ENCODE data around the gene CHGA.

CHGA gene

GRCh38 chr14:92892589-92892988 lies 30.4 kb upstream of the CHGA start:
- TF ChIP-seq CTCF (IDR thresholded peaks at IDR 0.05; ENCODE audit: low read length, missing control alignments) = no peak
- no peak for DNase-seq (ENCODE audit: low read depth)
- no peak overlapping the region for H3K4me3 ChIP-seq (replicated peaks; ENCODE audit: low read depth, low read length)

GRCh38 chr14:92895352-92895878 lies 27.5 kb upstream of the CHGA start:
- DNase-seq (ENCODE audit: low read depth) = no peak
- no peak for TF ChIP-seq CTCF (IDR thresholded peaks at IDR 0.05; ENCODE audit: low read length, missing control alignments)
- H3K4me3 ChIP-seq (replicated peaks; ENCODE audit: low read depth, low read length) = no peak overlapping the region

- no peak for DNase-seq (ENCODE audit: low read depth)
- H3K4me3 ChIP-seq (replicated peaks; ENCODE audit: low read depth, low read length) = no peak overlapping the region
- TF ChIP-seq CTCF (IDR thresholded peaks at IDR 0.05; ENCODE audit: low read length, missing control alignments) = no peak
Measured at GRCh38 chr14:92897922-92898565, 24.9 kb upstream of the CHGA start.

DNA sequence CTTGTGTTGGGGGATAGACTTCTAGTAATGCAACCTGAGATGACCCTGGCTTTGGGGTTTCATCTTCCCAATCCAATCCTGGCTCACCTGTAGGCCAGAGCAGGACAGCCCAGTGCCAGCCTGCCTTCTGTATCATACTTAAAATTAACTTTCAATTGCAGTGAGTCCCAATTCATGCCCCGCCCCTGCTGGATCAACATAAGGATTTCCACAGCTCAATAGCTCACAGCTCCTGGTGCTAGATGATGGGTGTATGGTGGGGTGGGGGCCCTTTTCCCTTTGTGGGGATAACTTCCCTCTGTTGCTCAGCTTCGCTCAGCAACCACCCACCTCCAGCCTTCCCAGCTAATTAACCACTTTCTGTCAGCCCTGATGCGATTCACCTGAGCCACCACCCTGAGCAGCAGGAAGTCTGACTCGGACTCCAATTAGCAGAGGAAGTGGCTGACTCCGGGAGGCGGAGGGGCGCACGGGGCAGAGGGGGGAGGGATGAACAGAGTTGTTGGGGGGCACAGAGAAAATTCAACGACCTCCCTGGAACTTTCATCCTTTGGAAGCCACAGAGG lies 24.3 kb upstream of the CHGA start:
- no peak for TF ChIP-seq CTCF (IDR thresholded peaks at IDR 0.05; ENCODE audit: low read length, missing control alignments)
- H3K4me3 ChIP-seq (replicated peaks; ENCODE audit: low read depth, low read length) = no peak overlapping the region
- DNase-seq (ENCODE audit: low read depth) = no peak

DNA sequence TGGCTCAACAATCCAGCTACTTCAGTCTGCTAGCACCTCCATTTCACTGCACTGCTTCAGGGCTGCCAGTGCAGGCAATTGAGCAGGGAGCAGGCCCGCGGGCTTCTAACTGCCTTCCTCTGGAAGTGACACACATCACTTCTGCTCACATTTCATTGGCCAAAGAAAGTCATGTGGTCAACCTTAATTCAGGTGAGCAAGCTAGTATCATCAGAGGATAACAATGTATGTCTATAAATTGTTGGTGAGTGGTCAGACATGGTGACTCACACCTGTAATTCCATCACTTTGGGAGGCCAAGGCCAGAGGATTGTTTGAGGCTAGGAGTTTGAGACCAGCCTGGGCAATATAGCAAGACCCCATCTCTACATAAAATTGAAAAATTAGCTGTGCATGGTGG lies 22.3 kb upstream of the CHGA start:
- no peak for TF ChIP-seq CTCF (IDR thresholded peaks at IDR 0.05; ENCODE audit: low read length, missing control alignments)
- no peak overlapping the region for H3K4me3 ChIP-seq (replicated peaks; ENCODE audit: low read depth, low read length)
- no peak for DNase-seq (ENCODE audit: low read depth)

- no peak for DNase-seq (ENCODE audit: low read depth)
- TF ChIP-seq CTCF (IDR thresholded peaks at IDR 0.05; ENCODE audit: low read length, missing control alignments) = no peak
- no peak overlapping the region for H3K4me3 ChIP-seq (replicated peaks; ENCODE audit: low read depth, low read length)
Measured at GRCh38 chr14:92902191-92902590, 20.8 kb upstream of the CHGA start.

DNA sequence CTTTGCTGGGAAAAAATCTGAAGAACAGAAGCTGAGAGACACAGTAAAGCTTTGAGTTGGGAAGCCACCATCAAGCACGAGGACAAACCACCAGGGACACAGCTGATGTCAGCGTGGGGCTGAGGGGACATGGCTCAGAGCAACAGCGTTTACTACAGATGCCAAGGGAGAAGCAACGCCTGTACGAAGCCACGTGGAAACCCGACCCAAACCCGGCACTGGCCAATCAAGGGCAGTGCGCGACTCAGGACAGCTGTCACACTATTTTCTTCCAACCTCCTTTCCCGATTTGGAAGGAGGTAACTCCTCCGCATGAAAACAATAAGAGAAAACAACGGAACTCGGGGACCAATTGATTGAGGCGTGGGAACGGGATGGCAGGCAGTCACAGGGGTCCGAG lies 20.2 kb upstream of the CHGA start:
- no peak overlapping the region for H3K4me3 ChIP-seq (replicated peaks; ENCODE audit: low read depth, low read length)
- no peak for DNase-seq (ENCODE audit: low read depth)
- TF ChIP-seq CTCF (IDR thresholded peaks at IDR 0.05; ENCODE audit: low read length, missing control alignments) = no peak

Data from fibroblast of pulmonary artery (primary cell).